Liver (tissue), 9 donors: ENCODE data around the gene FICD. TPM values are rescaled to one million over a fixed set of nuclear protein-coding genes. Genes with fewer than 3 reads are reported as not detected.
"Not testable (repeated sequence)": the region's sequence is repeated elsewhere in the genome, so short reads cannot be mapped to it uniquely, and the experiment has no call there.

Experiments used
- DNase-seq: peaks from one replicate; pipeline ENCODE4 v3.0.0-alpha.2; 2017; ENCODE audit warnings: low spot score
- H3K27ac ChIP-seq, 2 donors: one replicate each; pipeline ENCODE4 v1.7.0; 2013; ENCODE audit warnings: inconsistent platforms in 2 of 2, low read length in 2 of 2, control low read depth in 1 of 2, low read depth in 1 of 2, mild to moderate bottlenecking in 1 of 2
- H3K27me3 ChIP-seq, 4 donors: one replicate each; pipeline versions ENCODE4 v1.6.1 to v1.7.0; 2013; ENCODE audit warnings: low read length in 3 of 4, inconsistent platforms in 1 of 4, mild to moderate bottlenecking in 1 of 4, moderate library complexity in 1 of 4; ENCODE audit not compliant: control insufficient read depth in 4 of 4, insufficient read depth in 4 of 4
- H3K36me3 ChIP-seq, 4 donors: one replicate each; pipeline versions ENCODE4 v1.6.1 to v1.7.0; 2013; ENCODE audit warnings: low read length in 3 of 4, mild to moderate bottlenecking in 3 of 4, low read depth in 1 of 4, moderate library complexity in 1 of 4; ENCODE audit not compliant: control insufficient read depth in 4 of 4, insufficient read depth in 3 of 4
- H3K4me1 ChIP-seq, 4 donors: one replicate each; pipeline versions ENCODE4 v1.6.1 to v1.7.0; 2013; ENCODE audit warnings: low read length in 3 of 4, mild to moderate bottlenecking in 3 of 4, moderate library complexity in 1 of 4; ENCODE audit not compliant: control insufficient read depth in 4 of 4, insufficient read depth in 4 of 4
- H3K4me3 ChIP-seq, 3 donors: one replicate each; pipeline versions ENCODE4 v1.6.1 to v1.7.0; 2013; ENCODE audit warnings: low read length in 3 of 3, control low read depth in 1 of 3, low read depth in 1 of 3, mild to moderate bottlenecking in 1 of 3
- H3K9ac ChIP-seq, 2 donors: one replicate each; pipeline ENCODE4 v1.7.0; 2013; ENCODE audit warnings: low read length in 2 of 2, mild to moderate bottlenecking in 2 of 2, moderate library complexity in 2 of 2, control low read depth in 1 of 2, low read depth in 1 of 2
- H3K9me3 ChIP-seq, 4 donors: one replicate each; pipeline versions ENCODE4 v1.6.1 to v1.7.0; 2013; ENCODE audit warnings: low read length in 3 of 4; ENCODE audit not compliant: control insufficient read depth in 4 of 4
- CTCF ChIP-seq: fragments of 150-350 bp; IDR thresholded peaks from 2 replicates; pipeline ENCODE4 v1.5.1; 2017; ENCODE audit warnings: improper control_type of control experiment, low read depth, low read length; ENCODE audit not compliant: missing input control
- EGR1 ChIP-seq, 2 donors: IDR thresholded peaks; 2 replicates each; pipeline ENCODE4 v1.6.1; 2016 to 2018; ENCODE audit warnings: antibody characterized with exemption in 2 of 2, low read depth in 2 of 2
- FOXA1 ChIP-seq: IDR thresholded peaks from 2 replicates; pipeline ENCODE4 v1.6.1; 2016; ENCODE audit warnings: antibody characterized with exemption
- FOXA2 ChIP-seq: IDR thresholded peaks from 2 replicates; pipeline ENCODE4 v1.6.1; 2016; ENCODE audit warnings: antibody characterized with exemption
- HNF4G ChIP-seq: IDR thresholded peaks from 2 replicates; pipeline ENCODE4 v1.6.1; 2016; ENCODE audit warnings: antibody characterized with exemption
- JUND ChIP-seq, 2 donors: IDR thresholded peaks; 2 replicates each; pipeline ENCODE4 v1.6.1; 2016; ENCODE audit warnings: antibody characterized with exemption in 2 of 2
- RAD21 ChIP-seq, 2 donors: IDR thresholded peaks; 2 replicates each; pipeline ENCODE4 v1.6.1; 2016; ENCODE audit warnings: antibody characterized with exemption in 2 of 2, mild to moderate bottlenecking in 2 of 2
- RXRA ChIP-seq, 2 donors: IDR thresholded peaks; 2 replicates each; pipeline ENCODE4 v1.6.1; 2017 to 2018; ENCODE audit warnings: antibody characterized with exemption in 2 of 2, mild to moderate bottlenecking in 1 of 2
- SP1 ChIP-seq: IDR thresholded peaks from 2 replicates; pipeline ENCODE4 v1.6.1; 2018; ENCODE audit warnings: antibody characterized with exemption, mild to moderate bottlenecking
- TAF1 ChIP-seq: conservative IDR thresholded peaks from 2 replicates; pipeline ENCODE4 v1.6.1; 2016; ENCODE audit warnings: antibody characterized with exemption, mild to moderate bottlenecking
- YY1 ChIP-seq: IDR thresholded peaks from 2 replicates; pipeline ENCODE4 v1.6.1; 2016; ENCODE audit warnings: antibody characterized with exemption, mild to moderate bottlenecking
- ZBTB33 ChIP-seq: IDR thresholded peaks from 2 replicates; pipeline ENCODE4 v1.6.1; 2016; ENCODE audit warnings: antibody characterized with exemption
- WGBS: extraction: QIAGEN DNeasy Blood & Tissue Kit; methylation state at CpG from one replicate; pipeline ENCODE4 v1.1.7; 2013; 5-methylcytosine and 5-hydroxymethylcytosine counted together
- polyA plus RNA-seq, 2 donors: library from polyadenylated mRNA; stranded (reverse) in 1 of 2; unstranded in 1 of 2; fragments of 200-250 nt in 1 of 2; fragments of >200 nt in 1 of 2; fragmentation: Nextera tagmentation in 1 of 2; extraction: Ambion mirVana in 1 of 2; gene quantifications; one replicate each; pipeline versions ENCODE4 v1.2.1 to v1.2.3, GENCODE V29; 2013 to 2015
- total RNA-seq, 2 donors: library from RNA; depleted of rRNA; stranded (reverse); fragments of >200 nt; gene quantifications; one replicate each; pipeline ENCODE4 v1.2.3, GENCODE V29; 2014
- TF ChIP-seq, protein P1 (sequence below): IDR thresholded peaks from 2 replicates; pipeline ENCODE4 v1.6.1; 2016; ENCODE audit warnings: antibody characterized with exemption, mild to moderate bottlenecking
- TF ChIP-seq, protein P2 (sequence below): IDR thresholded peaks from 2 replicates; pipeline ENCODE4 v1.6.1; 2016; ENCODE audit warnings: antibody characterized with exemption
- donor health status: healthy.
- donor health status: healthy.
- donor health status: healthy.
- donor health status: healthy.
- donor health status: healthy.

The FICD gene
- total and polyA plus RNA-seq, 4 donors: 3.6 to 20.9 (median 6.6) TPM

- TF ChIP-seq ZBTB33 (no peak), EGR1 (IDR thresholded peaks at IDR 0.05; ENCODE audit: low read depth in 2 of 2) (no peak)
These were observed 31.6 kb upstream of the FICD start (continued) for GRCh38 chr12:108483213-108484059.

- no peaks in the 10 kb centered on the region for H3K36me3 ChIP-seq
- WGBS: 77% methylated on average over 2 of the region's 2 CpGs
- TF ChIP-seq TAF1 (no peak), FOXA2 (no peak), RXRA (IDR thresholded peaks at IDR 0.05) (no peak), FOXA1 (no peak), ZBTB33 (no peak), CTCF (no peak)
- no peak overlapping the region for H3K27ac ChIP-seq
- H3K9me3 ChIP-seq: no peaks in the 10 kb centered on the region
- no peak for DNase-seq
- H3K4me3 ChIP-seq: no peak overlapping the region
- no peaks in the 10 kb centered on the region for H3K4me1 ChIP-seq
- H3K9ac ChIP-seq: no peak overlapping the region
- H3K27me3 ChIP-seq: peaks cover 0 to 6% (median 0%) of the 10 kb centered on the region in 4 donors
These were observed 30.6 kb upstream of the FICD start for GRCh38 chr12:108484431-108484830.

DNA sequence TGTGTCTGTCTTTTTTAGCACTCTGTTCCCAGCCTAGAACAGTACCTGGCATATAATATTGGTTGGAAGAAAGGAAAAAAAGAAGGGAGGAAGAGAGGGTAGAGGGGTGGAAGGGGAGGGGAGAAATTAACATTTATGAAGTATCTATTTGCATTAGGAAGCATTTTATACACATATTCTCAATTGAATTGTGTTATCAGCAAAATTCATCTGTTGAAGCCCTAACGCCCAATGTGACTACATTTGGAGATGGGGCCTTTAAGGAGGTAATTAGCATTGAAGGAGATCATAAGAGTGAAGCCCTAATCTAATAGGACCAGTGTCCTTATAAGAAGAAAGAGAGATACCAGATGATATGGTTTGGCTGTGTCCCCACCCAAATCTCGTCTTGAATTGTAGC is 30.2 kb upstream of the FICD start:
- Histone ChIP-seq H3K9ac (no peak overlapping the region), H3K27me3 (peaks cover 0 to 6% (median 0%) of the 10 kb centered on the region in 4 donors), H3K9me3 (no peaks in the 10 kb centered on the region), H3K36me3 (no peaks in the 10 kb centered on the region), H3K4me3 (no peak overlapping the region), H3K27ac (no peak overlapping the region), H3K4me1 (no peaks in the 10 kb centered on the region)
- TF ChIP-seq RXRA (IDR thresholded peaks at IDR 0.05) (no peak), YY1 (no peak), FOXA1 (no peak), EGR1 (IDR thresholded peaks at IDR 0.05; ENCODE audit: low read depth in 2 of 2) (no peak), FOXA2 (no peak), RAD21 (IDR thresholded peaks at IDR 0.05) (no peak), SP1 (no peak), HNF4G (no peak), JUND (IDR thresholded peaks at IDR 0.05) (no peak)
- TF ChIP-seq, protein P1, sequence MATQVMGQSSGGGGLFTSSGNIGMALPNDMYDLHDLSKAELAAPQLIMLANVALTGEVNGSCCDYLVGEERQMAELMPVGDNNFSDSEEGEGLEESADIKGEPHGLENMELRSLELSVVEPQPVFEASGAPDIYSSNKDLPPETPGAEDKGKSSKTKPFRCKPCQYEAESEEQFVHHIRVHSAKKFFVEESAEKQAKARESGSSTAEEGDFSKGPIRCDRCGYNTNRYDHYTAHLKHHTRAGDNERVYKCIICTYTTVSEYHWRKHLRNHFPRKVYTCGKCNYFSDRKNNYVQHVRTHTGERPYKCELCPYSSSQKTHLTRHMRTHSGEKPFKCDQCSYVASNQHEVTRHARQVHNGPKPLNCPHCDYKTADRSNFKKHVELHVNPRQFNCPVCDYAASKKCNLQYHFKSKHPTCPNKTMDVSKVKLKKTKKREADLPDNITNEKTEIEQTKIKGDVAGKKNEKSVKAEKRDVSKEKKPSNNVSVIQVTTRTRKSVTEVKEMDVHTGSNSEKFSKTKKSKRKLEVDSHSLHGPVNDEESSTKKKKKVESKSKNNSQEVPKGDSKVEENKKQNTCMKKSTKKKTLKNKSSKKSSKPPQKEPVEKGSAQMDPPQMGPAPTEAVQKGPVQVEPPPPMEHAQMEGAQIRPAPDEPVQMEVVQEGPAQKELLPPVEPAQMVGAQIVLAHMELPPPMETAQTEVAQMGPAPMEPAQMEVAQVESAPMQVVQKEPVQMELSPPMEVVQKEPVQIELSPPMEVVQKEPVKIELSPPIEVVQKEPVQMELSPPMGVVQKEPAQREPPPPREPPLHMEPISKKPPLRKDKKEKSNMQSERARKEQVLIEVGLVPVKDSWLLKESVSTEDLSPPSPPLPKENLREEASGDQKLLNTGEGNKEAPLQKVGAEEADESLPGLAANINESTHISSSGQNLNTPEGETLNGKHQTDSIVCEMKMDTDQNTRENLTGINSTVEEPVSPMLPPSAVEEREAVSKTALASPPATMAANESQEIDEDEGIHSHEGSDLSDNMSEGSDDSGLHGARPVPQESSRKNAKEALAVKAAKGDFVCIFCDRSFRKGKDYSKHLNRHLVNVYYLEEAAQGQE: no peak
- TF ChIP-seq, protein P2, sequence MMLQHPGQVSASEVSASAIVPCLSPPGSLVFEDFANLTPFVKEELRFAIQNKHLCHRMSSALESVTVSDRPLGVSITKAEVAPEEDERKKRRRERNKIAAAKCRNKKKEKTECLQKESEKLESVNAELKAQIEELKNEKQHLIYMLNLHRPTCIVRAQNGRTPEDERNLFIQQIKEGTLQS: no peak
- DNase-seq: no peak
- WGBS: 44% methylated on average over 2 of the region's 2 CpGs

GRCh38 chr12:108485371-108485770 is 29.7 kb upstream of the FICD start:
- H3K27me3 ChIP-seq, H3K27ac ChIP-seq, H3K4me3 ChIP-seq, H3K9me3 ChIP-seq, DNase-seq, H3K36me3 ChIP-seq, H3K9ac ChIP-seq, H3K4me1 ChIP-seq: not testable (repeated sequence)
- WGBS: 59% methylated on average over 7 of the region's 7 CpGs
